Right lobe of liver (tissue), 6 donors: ENCODE measurements around the gene RPS6KC1. TPM values are rescaled to one million over a fixed set of nuclear protein-coding genes. Genes with fewer than 3 reads are reported as not detected.

Experiments used
- ATAC-seq, 4 donors: fragments of 200-7000 bp; cut with Tn5 transposase; one replicate each; pipeline ENCODE4 v1.9.1; 2020; ENCODE audit warnings: mild to moderate bottlenecking in 4 of 4, moderate library complexity in 4 of 4
- DNase-seq, 3 donors: peaks; one replicate each; pipeline ENCODE4 v3.0.0-alpha.2; 2020
- H3K27ac ChIP-seq, 3 donors: fragments of 200-600 bp; one replicate each; pipeline ENCODE4 v1.8.0; 2022
- H3K27me3 ChIP-seq, 2 donors: fragments of 200-600 bp; one replicate each; pipeline ENCODE4 v1.8.0; 2022
- H3K36me3 ChIP-seq, 4 donors: fragments of 200-600 bp; sonication (generic) in 1 of 4; one replicate each; pipeline versions ENCODE4 v1.5.1 to v1.8.0; 2017 to 2022; ENCODE audit warnings: control low read depth in 1 of 4
- H3K4me1 ChIP-seq, 4 donors: fragments of 200-600 bp; sonication (generic) in 1 of 4; one replicate each; pipeline versions ENCODE4 v1.5.1 to v1.8.0; 2017 to 2022; ENCODE audit warnings: control low read depth in 1 of 4
- H3K4me3 ChIP-seq, 3 donors: fragments of 200-600 bp; one replicate each; pipeline ENCODE4 v1.8.0; 2022
- H3K9me3 ChIP-seq, 4 donors: fragments of 200-600 bp; sonication (generic) in 1 of 4; one replicate each; pipeline versions ENCODE4 v1.5.1 to v1.8.0; 2017 to 2022; ENCODE audit warnings: control low read depth in 1 of 4
- CTCF ChIP-seq, 4 donors: fragments of 200-600 bp in 3 of 4; fragments of 450-650 bp in 1 of 4; IDR thresholded peaks; one replicate each; pipeline versions ENCODE4 v1.5.1 to v1.8.0; 2016 to 2022; ENCODE audit warnings: antibody characterized with exemption in 4 of 4, mild to moderate bottlenecking in 2 of 4
- POLR2A ChIP-seq: fragments of 450-650 bp; IDR thresholded peaks from one replicate; pipeline ENCODE4 v1.6.1; 2017; ENCODE audit warnings: antibody characterized with exemption, mild to moderate bottlenecking
- WGBS: methylation state at CpG from one replicate; pipeline ENCODE4 v1.1.6; 2018; ENCODE audit warnings: low coverage, low lambda C conversion rate; ENCODE audit not compliant: insufficient coverage; ENCODE audit errors: missing lambda C conversion rate; 5-methylcytosine and 5-hydroxymethylcytosine counted together
- intact Hi-C, 2 donors: fragments of 100-400 bp; cut with DNase I; formaldehyde crosslinking; loops; one replicate each; pipeline versions ENCODE4 v1.11.2 to v1.14.1; 2022
- total RNA-seq, 6 experiments: library from RNA; depleted of rRNA in 2 of 6; stranded (reverse); fragments of >200 nt in 2 of 6; fragmentation: NEBNext Ultra II Directional in 3 of 6; extraction: Animal tissue kit (Norgen Biotek cat#: 25700) in 3 of 6; gene quantifications; one replicate each; pipeline versions ENCODE4 v1.1.0 to v1.2.4, GENCODE V29; 2016 to 2023
- donor health status: DM: no; HTN: yes; CAD: no.
- donor health status: DM: no; HTN: no; CAD: no.
- donor health status: DM: no; HTN: no; CAD: no.
- donor health status: DM: no; HTN: yes; CAD: no.
- donor health status: DM: no; HTN: yes; CAD: no.

Gene RPS6KC1
- total RNA-seq, 6 experiments from 2014 or later: 7.7 to 9.1 (median 8.4) TPM

DNA sequence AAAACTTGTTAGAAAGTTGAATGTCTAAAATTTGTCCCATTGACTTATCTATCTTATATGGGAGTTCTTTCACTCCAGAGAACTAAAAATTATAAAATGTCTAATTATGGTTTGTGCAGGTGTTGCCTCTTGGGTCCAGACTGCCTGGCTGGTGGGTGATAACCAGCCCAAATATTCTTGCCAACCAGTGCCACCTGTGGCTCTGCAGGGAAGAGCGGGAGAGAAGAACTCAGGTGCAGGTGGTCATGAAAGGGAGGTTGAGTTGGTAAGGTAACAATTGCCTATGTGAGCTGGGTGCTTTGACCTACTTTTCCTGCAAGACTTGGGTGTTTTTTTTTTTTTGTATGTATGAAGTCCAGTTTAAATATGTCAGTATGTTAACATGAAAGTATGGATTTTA lies 10.2 kb downstream of the RPS6KC1 start:
- WGBS: 88% methylated on average over 1 of the region's 1 CpG
- DNase-seq: no peak
- no peak overlapping the region for H3K27ac ChIP-seq
- no peaks in the 10 kb centered on the region for H3K4me1 ChIP-seq
- intact Hi-C loops: no loop called here
- no peaks in the 10 kb centered on the region for H3K27me3 ChIP-seq
- H3K36me3 ChIP-seq: no peaks in the 10 kb centered on the region
- no peak for ATAC-seq
- H3K4me3 ChIP-seq: no peak overlapping the region
- TF ChIP-seq POLR2A: no peak
- TF ChIP-seq CTCF (IDR thresholded peaks at IDR 0.05): no peak
- H3K9me3 ChIP-seq: no peaks in the 10 kb centered on the region

GRCh38 chr1:213065800-213066199 lies 14.8 kb downstream of the RPS6KC1 start:
- intact Hi-C loops: no loop called here
- TF ChIP-seq CTCF (IDR thresholded peaks at IDR 0.05): no peak
- TF ChIP-seq POLR2A: no peak
- Histone ChIP-seq H3K27ac (no peak overlapping the region), H3K36me3 (no peaks in the 10 kb centered on the region), H3K9me3 (no peaks in the 10 kb centered on the region), H3K4me1 (peaks cover 0 to 13% (median 0%) of the 10 kb centered on the region in 4 donors), H3K27me3 (no peaks in the 10 kb centered on the region), H3K4me3 (no peak overlapping the region)
- ATAC-seq (no peak), DNase-seq (no peak)
- 93% methylated on average over 5 of the region's 5 CpGs for WGBS

DNA sequence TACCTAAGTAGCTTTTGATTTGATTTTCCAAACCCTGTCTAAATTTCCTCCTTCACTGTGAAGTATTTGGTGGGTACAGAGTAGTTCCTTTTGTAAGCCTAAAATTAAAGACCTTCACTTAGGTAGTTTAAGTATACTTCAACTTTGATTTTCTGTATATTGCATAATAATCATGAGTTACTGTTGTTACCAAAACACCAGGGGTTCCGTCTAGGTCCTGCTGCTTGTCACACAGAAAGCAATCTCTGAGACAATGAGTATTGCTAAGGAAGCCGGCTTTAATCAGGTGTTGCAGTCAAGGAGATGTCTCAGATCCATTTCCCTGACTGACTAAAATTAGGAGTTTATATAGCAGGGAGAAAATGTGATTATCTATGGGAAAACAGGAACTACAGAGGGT lies 15.3 kb downstream of the RPS6KC1 start:
- intact Hi-C loops: no loop called here

GRCh38 chr1:213067352-213067751 lies 16.3 kb downstream of the RPS6KC1 start:
- intact Hi-C loops: no loop called here
- Histone ChIP-seq H3K27me3 (no peaks in the 10 kb centered on the region), H3K9me3 (no peaks in the 10 kb centered on the region), H3K4me1 (peaks cover 0 to 15% (median 0%) of the 10 kb centered on the region in 4 donors), H3K4me3 (no peak overlapping the region), H3K36me3 (no peaks in the 10 kb centered on the region), H3K27ac (no peak overlapping the region)
- no peak for ATAC-seq
- no peak for DNase-seq
- 50% methylated on average over 1 of the region's 1 CpG for WGBS
- no peak for TF ChIP-seq POLR2A
- TF ChIP-seq CTCF (IDR thresholded peaks at IDR 0.05): no peak

More for the DNA sequence above, 15.3 kb downstream of the RPS6KC1 start:
- no peaks in the 10 kb centered on the region for H3K9me3 ChIP-seq
- DNase-seq: no peak
- no peak overlapping the region for H3K4me3 ChIP-seq
- WGBS: 56% methylated on average over 2 of the region's 2 CpGs
- no peak for ATAC-seq
- no peak overlapping the region for H3K27ac ChIP-seq
- peaks cover 0 to 15% (median 0%) of the 10 kb centered on the region in 4 donors for H3K4me1 ChIP-seq
- no peak for TF ChIP-seq POLR2A
- no peak for TF ChIP-seq CTCF (IDR thresholded peaks at IDR 0.05)
- no peaks in the 10 kb centered on the region for H3K36me3 ChIP-seq
- no peaks in the 10 kb centered on the region for H3K27me3 ChIP-seq

GRCh38 chr1:213070406-213070805 lies 19.4 kb downstream of the RPS6KC1 start:
- DNase-seq (peak in 2 of 3 donors; percentile 21 to 47), ATAC-seq (peak; percentile 91 to 98 (median 94))
- Histone ChIP-seq H3K4me1 (peaks cover 0 to 15% (median 0%) of the 10 kb centered on the region in 4 donors), H3K27me3 (no peaks in the 10 kb centered on the region), H3K27ac (no peak overlapping the region), H3K4me3 (no peak overlapping the region), H3K36me3 (no peaks in the 10 kb centered on the region), H3K9me3 (no peaks in the 10 kb centered on the region)
- TF ChIP-seq POLR2A (no peak), CTCF (IDR thresholded peaks at IDR 0.05) (peak in 2 of 4 donors; percentile 30 to 40)
- 8% methylated on average over 2 of the region's 2 CpGs for WGBS
- intact Hi-C loops: no loop called here
